IMR-90 (cell line): ENCODE results near the gene IL4R. TPM values are rescaled to one million over a fixed set of nuclear protein-coding genes. Genes with fewer than 3 reads are reported as not detected.

Experiments used
- ATAC-seq: fragments of 200-7000 bp; cut with Tn5 transposase; 2 replicates; pipeline ENCODE4 v1.9.1; 2020; ENCODE audit warnings: low read depth, mild to moderate bottlenecking, moderate library complexity
- BruUV-seq: library from RNA; stranded (reverse); fragments of 400-500 nt; replicated peaks from 2 replicates; lab custom pipeline; 2021; lab: Mats Ljungman, UMichigan
- CTCF ChIA-PET: fragments of 300-600 bp; formaldehyde crosslinking; extraction: SDS; loops from one replicate; lab custom pipeline; 2021; ENCODE audit warnings: antibody characterized with exemption; lab: Yijun Ruan, JAX
- POLR2A ChIA-PET: fragments of 300-600 bp; sonication (Branson Sonifier 250); formaldehyde crosslinking; loops from one replicate; lab custom pipeline; 2022; ENCODE audit warnings: antibody characterized with exemption; ENCODE audit not compliant: unreplicated experiment; lab: Charles Lee
- DNase-seq: peaks from one replicate; pipeline ENCODE4 v3.0.0; 2013
- H2AFZ ChIP-seq: replicated peaks from 2 replicates; pipeline ENCODE3; 2013; ENCODE audit warnings: low read length, mild to moderate bottlenecking; ENCODE audit not compliant: poor library complexity
- H2AK5ac ChIP-seq: 2 replicates; pipeline ENCODE4 v1.6.1; 2013; ENCODE audit warnings: low read depth, low read length, inconsistent platforms
- H2AK9ac ChIP-seq: replicated peaks from 2 replicates; pipeline ENCODE3; 2013; ENCODE audit warnings: mild to moderate bottlenecking, low read depth, low read length, moderate library complexity; ENCODE audit not compliant: poor library complexity
- H2BK120ac ChIP-seq: 2 replicates; pipeline ENCODE4 v1.6.1; 2013; ENCODE audit warnings: low read depth, low read length, inconsistent platforms
- H2BK15ac ChIP-seq: 3 replicates; pipeline ENCODE4 v1.6.1; 2013; ENCODE audit warnings: low read depth, low read length, inconsistent platforms
- H2BK20ac ChIP-seq: 2 replicates; pipeline ENCODE4 v1.6.1; 2013; ENCODE audit warnings: low read depth, mild to moderate bottlenecking, inconsistent platforms, low read length, moderate library complexity
- H2BK5ac ChIP-seq: 2 replicates; pipeline ENCODE4 v1.6.1; 2013; ENCODE audit warnings: mild to moderate bottlenecking, low read depth, low read length, inconsistent platforms; ENCODE audit not compliant: poor library complexity, severe bottlenecking
- H3K14ac ChIP-seq: replicated peaks from 2 replicates; pipeline ENCODE4 v1.6.1; 2013; ENCODE audit warnings: low read depth, low read length, inconsistent platforms
- H3K18ac ChIP-seq: 2 replicates; pipeline ENCODE4 v1.6.1; 2013; ENCODE audit warnings: low read depth, low read length, control low read depth
- H3K23ac ChIP-seq: 2 replicates; pipeline ENCODE4 v1.6.1; 2013; ENCODE audit warnings: low read depth, low read length, inconsistent platforms
- H3K27ac ChIP-seq: 2 replicates; pipeline ENCODE4 v1.5.1; 2013; ENCODE audit warnings: mild to moderate bottlenecking, control low read depth, low read length; ENCODE audit not compliant: insufficient read depth
- H3K27me3 ChIP-seq: 2 replicates; pipeline ENCODE4 v1.6.1; 2013; ENCODE audit warnings: low read length; ENCODE audit not compliant: control insufficient read depth, insufficient read depth
- H3K36me3 ChIP-seq: 2 replicates; pipeline ENCODE4 v1.6.1; 2013; ENCODE audit warnings: low read length, mixed read lengths; ENCODE audit not compliant: control insufficient read depth, insufficient read depth
- H3K4ac ChIP-seq: 2 replicates; pipeline ENCODE4 v1.6.1; 2013; ENCODE audit warnings: low read depth, low read length, inconsistent platforms
- H3K4me1 ChIP-seq: 2 replicates; pipeline ENCODE4 v1.6.1; 2013; ENCODE audit warnings: low read length, mixed read lengths; ENCODE audit not compliant: control insufficient read depth, insufficient read depth
- H3K4me2 ChIP-seq: 2 replicates; pipeline ENCODE4 v1.6.1; 2013; ENCODE audit warnings: low read depth, mild to moderate bottlenecking, control low read depth, low read length, moderate library complexity
- H3K4me3 ChIP-seq: 2 replicates; pipeline ENCODE4 v1.5.1; 2013; ENCODE audit warnings: low read depth, mild to moderate bottlenecking, control low read depth, low read length, moderate library complexity; ENCODE audit not compliant: insufficient read depth
- H3K56ac ChIP-seq: 2 replicates; pipeline ENCODE4 v1.6.1; 2013; ENCODE audit warnings: low read length, inconsistent platforms; ENCODE audit not compliant: insufficient read depth; ENCODE audit errors: extremely low read depth
- H3K79me1 ChIP-seq, 2 experiments: 2 replicates each; pipeline ENCODE4 v1.6.1; 2013; ENCODE audit warnings: low read length in 2 of 2, inconsistent platforms in 1 of 2, low read depth in 1 of 2
- H3K9ac ChIP-seq: 2 replicates; pipeline ENCODE4 v1.6.1; 2013; ENCODE audit warnings: low read depth, low read length, control low read depth
- H3K9me1 ChIP-seq: 2 replicates; pipeline ENCODE4 v1.6.1; 2013; ENCODE audit warnings: low read length, inconsistent platforms; ENCODE audit not compliant: insufficient read depth
- H3K9me3 ChIP-seq: 2 replicates; pipeline ENCODE4 v1.6.1; 2013; ENCODE audit warnings: low read length; ENCODE audit not compliant: control insufficient read depth, insufficient read depth
- H4K20me1 ChIP-seq: 2 replicates; pipeline ENCODE4 v1.6.1; 2013; ENCODE audit warnings: low read length, inconsistent platforms; ENCODE audit not compliant: insufficient read depth
- H4K5ac ChIP-seq: 2 replicates; pipeline ENCODE4 v1.6.1; 2013; ENCODE audit warnings: mild to moderate bottlenecking, low read depth, low read length, control low read depth
- H4K8ac ChIP-seq, 2 experiments: 2 replicates each; pipeline ENCODE4 v1.6.1; 2013; ENCODE audit warnings: low read depth in 2 of 2, low read length in 2 of 2, control low read depth in 1 of 2, inconsistent platforms in 1 of 2
- H4K91ac ChIP-seq: 2 replicates; pipeline ENCODE4 v1.6.1; 2013; ENCODE audit warnings: low read depth, low read length, inconsistent platforms; ENCODE audit not compliant: insufficient read depth
- BHLHE40 ChIP-seq: fragments of 150-350 bp; IDR thresholded peaks from 2 replicates; pipeline ENCODE4 v1.6.1; 2016; ENCODE audit warnings: mild to moderate bottlenecking, low read depth, low read length
- CEBPB ChIP-seq: IDR thresholded peaks from 2 replicates; pipeline ENCODE4 v1.6.1; 2012; ENCODE audit warnings: low read depth, low read length, improper control_type of control experiment
- CHD1 ChIP-seq: IDR thresholded peaks from 2 replicates; pipeline ENCODE4 v1.6.1; 2012; ENCODE audit warnings: low read depth, low read length, improper control_type of control experiment
- MAFK ChIP-seq: IDR thresholded peaks from 2 replicates; pipeline ENCODE4 v1.6.1; 2012; ENCODE audit warnings: low read depth, low read length, improper control_type of control experiment
- MXI1 ChIP-seq: IDR thresholded peaks from 2 replicates; pipeline ENCODE4 v1.6.1; 2012; ENCODE audit warnings: low read depth, mild to moderate bottlenecking, low read length, moderate library complexity, borderline replicate concordance
- POLR2A ChIP-seq: IDR thresholded peaks from 2 replicates; pipeline ENCODE4 v1.6.1; 2012; ENCODE audit warnings: mild to moderate bottlenecking, low read depth, low read length
- RFX5 ChIP-seq: IDR thresholded peaks from 2 replicates; pipeline ENCODE4 v1.8.0; 2012; ENCODE audit warnings: low read depth, mild to moderate bottlenecking, low read length, moderate library complexity
- SMC3 ChIP-seq: fragments of 150-350 bp; IDR thresholded peaks from 2 replicates; pipeline ENCODE4 v1.6.1; 2016; ENCODE audit warnings: low read depth, mild to moderate bottlenecking, antibody characterized with exemption, low read length, moderate library complexity
- dilution Hi-C: fragments of 300-500 bp; cut with HindIII; formaldehyde crosslinking; loops from one replicate; pipeline ENCODE4 v1.14.3; 2018; ENCODE audit warnings: low sequenced_read_pairs; ENCODE audit not compliant: unreplicated experiment
- in situ Hi-C: fragments of 300-500 bp; cut with MboI; formaldehyde crosslinking; loops from 3 replicates; pipeline ENCODE4 v1.14.3; 2019; ENCODE audit warnings: low sequenced_read_pairs, inconsistent platforms, mixed read lengths
- intact Hi-C: fragments of 100-400 bp; cut with micrococcal nuclease; formaldehyde crosslinking; loops from 2 replicates; pipeline ENCODE4 v1.10.0; 2022
- polyA plus RNA-seq, 3 experiments: library from polyadenylated mRNA; depleted of rRNA; stranded (reverse); fragments of >200 nt; gene quantifications; 2 replicates each; pipeline ENCODE4 v1.2.3, GENCODE V29; 2012; ENCODE audit warnings: low replicate concordance in 1 of 3
- total RNA-seq: library from RNA; depleted of rRNA; stranded (reverse); fragments of >200 nt; gene quantifications from 2 replicates; pipeline ENCODE4 v1.2.3, GENCODE V29; 2012
- TF ChIP-seq, protein P1 (sequence below): conservative IDR thresholded peaks from 2 replicates; pipeline ENCODE4 v1.5.1; 2012; ENCODE audit warnings: mild to moderate bottlenecking, low read depth, low read length, improper control_type of control experiment
- TF ChIP-seq, protein P2 (sequence below): fragments of 150-350 bp; IDR thresholded peaks from 2 replicates; pipeline ENCODE4 v1.6.1; 2016; ENCODE audit warnings: low read depth, mild to moderate bottlenecking, low read length, moderate library complexity, borderline replicate concordance

IL4R gene
- total and polyA plus RNA-seq, 2 of the 4 experiments (the other 2 are of a cell fraction) = 6.3 to 18.7 TPM

- no peak for TF ChIP-seq BHLHE40
- TF ChIP-seq MXI1 = no peak
- TF ChIP-seq, protein P1, sequence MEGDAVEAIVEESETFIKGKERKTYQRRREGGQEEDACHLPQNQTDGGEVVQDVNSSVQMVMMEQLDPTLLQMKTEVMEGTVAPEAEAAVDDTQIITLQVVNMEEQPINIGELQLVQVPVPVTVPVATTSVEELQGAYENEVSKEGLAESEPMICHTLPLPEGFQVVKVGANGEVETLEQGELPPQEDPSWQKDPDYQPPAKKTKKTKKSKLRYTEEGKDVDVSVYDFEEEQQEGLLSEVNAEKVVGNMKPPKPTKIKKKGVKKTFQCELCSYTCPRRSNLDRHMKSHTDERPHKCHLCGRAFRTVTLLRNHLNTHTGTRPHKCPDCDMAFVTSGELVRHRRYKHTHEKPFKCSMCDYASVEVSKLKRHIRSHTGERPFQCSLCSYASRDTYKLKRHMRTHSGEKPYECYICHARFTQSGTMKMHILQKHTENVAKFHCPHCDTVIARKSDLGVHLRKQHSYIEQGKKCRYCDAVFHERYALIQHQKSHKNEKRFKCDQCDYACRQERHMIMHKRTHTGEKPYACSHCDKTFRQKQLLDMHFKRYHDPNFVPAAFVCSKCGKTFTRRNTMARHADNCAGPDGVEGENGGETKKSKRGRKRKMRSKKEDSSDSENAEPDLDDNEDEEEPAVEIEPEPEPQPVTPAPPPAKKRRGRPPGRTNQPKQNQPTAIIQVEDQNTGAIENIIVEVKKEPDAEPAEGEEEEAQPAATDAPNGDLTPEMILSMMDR = no peak
- TF ChIP-seq, protein P2, sequence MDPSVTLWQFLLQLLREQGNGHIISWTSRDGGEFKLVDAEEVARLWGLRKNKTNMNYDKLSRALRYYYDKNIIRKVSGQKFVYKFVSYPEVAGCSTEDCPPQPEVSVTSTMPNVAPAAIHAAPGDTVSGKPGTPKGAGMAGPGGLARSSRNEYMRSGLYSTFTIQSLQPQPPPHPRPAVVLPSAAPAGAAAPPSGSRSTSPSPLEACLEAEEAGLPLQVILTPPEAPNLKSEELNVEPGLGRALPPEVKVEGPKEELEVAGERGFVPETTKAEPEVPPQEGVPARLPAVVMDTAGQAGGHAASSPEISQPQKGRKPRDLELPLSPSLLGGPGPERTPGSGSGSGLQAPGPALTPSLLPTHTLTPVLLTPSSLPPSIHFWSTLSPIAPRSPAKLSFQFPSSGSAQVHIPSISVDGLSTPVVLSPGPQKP = no peak
- TF ChIP-seq CHD1 = no peak
- TF ChIP-seq SMC3 = no peak
- TF ChIP-seq POLR2A = no peak
- TF ChIP-seq RFX5 = no peak
- no peak for TF ChIP-seq CEBPB
- TF ChIP-seq MAFK = no peak
- Histone ChIP-seq H3K4me2 (no peak overlapping the region), H3K9ac (no peak overlapping the region), H3K36me3 (no peaks in the 10 kb centered on the region), H4K91ac (no peak overlapping the region), H3K23ac (no peak overlapping the region), H2AK5ac (no peak overlapping the region), H4K8ac (no peak overlapping the region), H3K27ac (no peak overlapping the region), H2BK15ac (no peak overlapping the region), H2AFZ (no peak overlapping the region), H3K4me1 (no peaks in the 10 kb centered on the region), H3K9me1 (no peaks in the 10 kb centered on the region), H2BK5ac (no peak overlapping the region), H3K4me3 (no peak overlapping the region), H3K9me3 (peaks cover 7% of the 10 kb centered on the region), H3K4ac (no peak overlapping the region), H2BK20ac (no peak overlapping the region), H3K27me3 (no peaks in the 10 kb centered on the region), H4K5ac (no peak overlapping the region), H3K79me1 (no peaks in the 10 kb centered on the region), H3K18ac (no peak overlapping the region), H3K14ac (no peak overlapping the region), H3K56ac (no peak overlapping the region), H4K20me1 (no peaks in the 10 kb centered on the region), H2BK120ac (no peak overlapping the region), H2AK9ac (no peak overlapping the region)
- in situ Hi-C loops (loop anchor here (25.0 kb wide), 1 partner anchor 1553 kb away; no protein-coding TSS in a partner anchor), intact Hi-C loops (no loop called here), dilution Hi-C loops (no loop called here)
- POLR2A ChIA-PET = no interaction called here
- DNase-seq (no peak), ATAC-seq (no peak)
- CTCF ChIA-PET = no interaction called here
- BruUV-seq = no TSS peak
Observed at GRCh38 chr16:27390151-27390550, 76.4 kb downstream of the IL4R start.
